SW480 (cell line): ENCODE data around the gene IER2.

ENCODE experiments used
- DNase-seq: peaks from one replicate; pipeline ENCODE4 v3.0.0-alpha.2; 2016; ENCODE audit warnings: low spot score

IER2 gene, protein sequence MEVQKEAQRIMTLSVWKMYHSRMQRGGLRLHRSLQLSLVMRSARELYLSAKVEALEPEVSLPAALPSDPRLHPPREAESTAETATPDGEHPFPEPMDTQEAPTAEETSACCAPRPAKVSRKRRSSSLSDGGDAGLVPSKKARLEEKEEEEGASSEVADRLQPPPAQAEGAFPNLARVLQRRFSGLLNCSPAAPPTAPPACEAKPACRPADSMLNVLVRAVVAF

DNA sequence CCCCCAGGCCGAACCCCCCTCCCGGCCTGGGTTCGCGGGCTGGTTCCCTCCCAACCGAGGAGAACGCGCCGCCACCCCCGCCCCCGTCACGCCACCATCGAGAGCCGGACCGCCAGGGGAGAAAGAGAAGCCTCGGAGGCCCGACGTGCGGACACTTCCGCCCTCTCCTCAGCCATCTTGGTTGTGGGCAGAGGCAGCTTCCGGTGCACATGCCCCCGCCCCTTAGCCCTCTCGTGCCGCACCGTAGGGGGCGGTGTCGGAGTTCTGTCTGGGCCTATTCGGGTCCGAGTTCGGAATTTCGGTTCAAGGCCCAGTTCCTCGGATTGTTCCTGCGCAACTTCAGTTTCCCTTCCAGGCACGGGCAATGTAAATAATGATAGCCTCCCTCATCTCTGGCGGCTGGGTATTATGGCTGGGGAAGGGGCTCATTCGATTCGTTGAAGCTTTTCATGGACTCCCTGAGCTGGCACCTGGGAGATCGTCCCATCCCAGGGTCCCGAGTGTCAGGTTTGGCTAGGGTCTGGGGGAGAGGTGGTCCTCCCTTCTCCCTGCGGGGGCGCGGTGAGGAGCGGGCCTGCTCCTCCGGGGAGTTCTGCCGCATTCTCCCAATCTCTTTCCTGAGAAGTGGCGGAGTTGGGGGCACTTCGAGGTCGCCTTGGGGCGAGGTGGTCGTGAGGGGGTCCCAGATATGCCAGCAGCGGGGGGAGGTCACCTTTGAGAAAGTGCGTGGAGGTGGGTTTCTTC, at the start of gene IER2, which contains the start of gene STX10:
Gene IER2, plus strand, starts transcription at position 225 of the 744 bp plus-strand sequence. CDS start 2,776 bp downstream, outside the sequence.
Gene STX10, minus strand, starts transcription at position 189 of the 744 bp plus-strand sequence. CDS start 202 bp downstream, outside the sequence.
- peak; percentile 96 for DNase-seq

DNA sequence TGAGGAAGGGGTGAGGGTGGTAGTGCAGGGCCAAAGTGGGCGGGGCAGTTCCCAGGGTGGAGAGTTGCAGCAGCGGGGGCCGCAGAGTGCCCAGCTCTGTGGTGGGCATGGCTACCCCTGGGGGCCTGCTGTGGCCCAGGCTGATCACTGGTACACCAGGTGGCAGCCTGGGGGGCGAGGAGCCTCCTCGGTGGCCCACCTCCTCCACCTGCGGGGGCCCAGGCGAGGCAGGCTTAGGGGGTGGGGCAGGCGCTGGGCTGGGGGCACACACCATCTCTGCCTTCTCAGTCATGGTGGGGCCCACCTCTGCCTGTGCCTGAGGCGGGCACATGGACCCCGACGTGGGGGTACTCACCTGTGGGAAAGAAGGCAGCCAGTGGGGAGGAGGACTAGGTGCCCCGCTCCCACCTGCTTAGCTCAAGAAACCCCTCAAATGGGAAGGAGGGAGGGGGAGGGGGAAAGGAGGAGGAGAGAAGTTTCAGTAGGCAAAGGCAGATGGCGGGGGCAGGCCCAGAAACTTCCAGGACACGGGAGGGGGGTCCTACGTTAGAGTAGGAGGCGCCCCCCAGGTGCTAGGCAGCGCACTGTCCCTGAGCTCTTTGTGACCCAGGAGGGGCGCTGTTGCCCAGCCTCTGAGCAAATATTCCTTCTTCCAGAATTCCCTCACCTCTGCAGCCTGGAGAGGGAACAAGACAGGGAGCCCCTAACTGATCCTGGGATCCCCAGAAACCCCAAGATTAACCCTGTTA, 49.2 kb upstream of the IER2 start:
- DNase-seq: no peak

DNA sequence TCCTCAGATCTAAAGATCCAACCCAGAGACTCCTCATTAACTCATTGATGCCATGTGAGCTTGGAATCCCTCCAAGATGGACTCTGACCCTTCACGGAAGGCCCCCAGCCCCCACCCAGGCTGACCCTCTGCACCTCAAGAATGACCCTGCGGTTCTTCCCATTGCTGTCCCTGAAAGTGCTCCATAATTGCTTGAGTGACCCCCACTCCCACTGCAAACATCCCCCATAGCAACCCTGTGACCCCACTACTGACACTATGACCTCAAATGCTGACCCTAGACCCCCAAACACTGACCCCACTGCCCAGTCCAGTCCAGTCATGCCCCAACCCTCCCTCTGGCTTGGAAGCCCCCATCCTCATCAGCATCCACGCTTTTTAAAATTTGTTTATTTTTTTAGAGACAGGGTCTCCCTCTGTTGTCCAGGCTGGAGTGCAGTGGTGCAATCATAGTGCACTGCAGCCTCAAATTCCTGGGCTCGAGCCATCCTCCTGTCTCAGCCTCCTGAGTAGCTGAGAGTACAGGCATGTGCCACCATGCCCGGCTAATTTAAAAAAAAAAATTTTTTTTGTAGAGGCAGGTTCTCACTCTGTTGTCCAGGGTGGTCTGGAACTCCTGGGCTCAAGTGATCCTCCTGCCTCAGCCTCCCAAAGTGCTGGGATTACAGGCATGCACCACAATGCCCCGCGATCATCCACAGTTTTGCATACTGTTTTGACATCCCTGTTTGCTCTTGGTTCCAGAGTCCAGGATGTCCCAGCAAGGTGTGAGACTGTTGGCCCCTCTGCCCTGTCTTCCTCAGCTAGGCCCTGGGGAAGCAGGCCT, 48.4 kb upstream of the IER2 start:
- DNase-seq: no peak

DNA sequence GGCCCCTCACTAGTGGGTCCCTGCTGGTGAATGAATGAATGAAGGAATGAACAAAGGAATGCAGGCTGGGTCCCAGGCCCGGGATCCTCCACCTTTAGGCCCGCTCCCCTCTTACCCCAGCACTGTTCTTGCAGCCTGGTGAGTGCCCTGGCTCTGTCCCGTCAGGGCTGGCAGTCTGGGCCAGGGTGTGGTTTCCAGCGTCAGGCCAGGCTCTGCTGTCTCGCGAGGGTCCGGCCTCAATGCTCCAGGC, 47.9 kb upstream of the IER2 start:
- DNase-seq: no peak

DNA sequence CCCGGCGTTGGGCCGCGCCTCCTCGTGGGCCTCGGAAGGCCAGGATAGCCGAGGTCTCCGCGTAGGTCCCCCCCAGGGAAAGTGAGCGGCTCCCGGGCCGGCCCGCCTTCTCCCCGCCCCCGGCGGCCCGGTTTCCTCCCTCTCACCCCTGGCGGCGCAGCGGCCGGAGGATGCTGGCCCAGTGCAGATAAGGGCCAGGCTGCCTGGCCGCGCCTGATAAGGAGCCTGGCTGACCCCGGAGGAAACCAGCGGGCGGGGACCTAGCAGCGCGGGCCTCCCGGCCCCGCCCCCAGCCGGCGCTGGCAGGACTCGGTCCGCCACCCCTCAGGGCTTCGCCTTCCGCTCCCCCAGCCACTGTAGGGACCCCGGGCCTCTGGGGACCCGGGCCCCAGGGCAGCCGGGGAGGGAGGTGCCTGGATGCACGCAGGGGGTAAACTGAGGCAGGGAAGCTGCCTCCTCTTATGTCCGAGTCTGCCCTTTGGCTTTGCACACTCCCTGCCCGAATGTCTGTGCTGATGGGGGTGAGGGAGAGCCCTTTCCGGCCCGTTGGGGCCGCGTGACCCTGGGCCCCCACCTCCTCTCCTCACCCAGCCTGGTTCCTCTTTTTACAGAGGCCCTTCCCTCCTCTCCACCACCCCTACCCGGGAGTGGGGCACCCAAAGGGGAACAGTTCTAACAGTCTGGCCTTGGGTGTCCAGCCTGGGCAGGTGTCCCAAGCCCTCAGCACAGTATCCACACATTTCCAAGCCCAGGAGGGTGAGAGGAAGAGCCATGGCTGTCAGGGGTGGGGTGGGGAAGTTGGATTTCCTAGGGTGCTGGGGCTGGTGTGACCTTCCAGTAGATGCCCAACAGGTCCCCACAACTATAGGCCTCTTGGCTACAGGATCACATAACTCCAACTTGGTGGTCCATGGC, 47.3 kb upstream of the IER2 start, which contains the start of gene LYL1:
Gene LYL1, minus strand, starts transcription at position 193 of the 915 bp plus-strand sequence. CDS start 1,687 bp downstream, outside the sequence.
- peak; percentile 34 for DNase-seq

DNA sequence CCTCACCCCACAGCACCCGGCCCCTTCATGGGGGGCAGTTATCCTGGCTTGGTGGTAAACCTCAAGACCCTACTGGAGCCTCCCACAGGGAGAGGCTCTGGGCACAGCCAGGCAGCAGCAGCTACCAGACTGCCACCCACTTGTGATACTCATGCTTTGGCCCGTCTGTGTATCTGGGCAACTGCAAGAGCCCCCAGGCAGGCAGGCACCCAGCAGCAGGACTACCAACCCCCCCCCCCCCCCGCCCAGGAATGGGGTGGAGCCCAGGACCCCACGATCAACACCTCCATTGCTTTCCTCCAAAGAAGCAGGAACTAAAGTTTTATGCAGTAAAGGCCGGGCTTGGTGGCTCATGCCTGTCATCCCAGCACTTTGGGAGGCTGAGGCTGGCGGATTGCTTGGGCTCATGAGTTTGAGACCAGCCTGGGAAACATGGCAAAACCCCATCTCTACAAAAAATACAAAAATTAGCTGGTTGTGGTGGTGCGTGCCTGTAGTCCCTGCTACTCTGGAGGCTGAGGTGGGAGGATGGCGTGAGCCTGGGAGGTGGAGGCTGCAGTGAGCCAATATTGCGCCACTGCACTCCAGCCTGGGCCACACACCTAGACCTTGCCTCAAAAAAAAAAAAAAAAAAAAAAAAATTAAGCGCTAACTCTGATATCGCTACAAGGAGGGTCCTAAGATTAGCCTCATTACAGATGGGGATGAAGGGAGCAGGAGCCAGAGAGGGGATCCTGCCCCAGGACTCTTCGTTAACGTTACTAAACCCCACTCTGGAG, 46.4 kb upstream of the IER2 start:
- DNase-seq: no peak

DNA sequence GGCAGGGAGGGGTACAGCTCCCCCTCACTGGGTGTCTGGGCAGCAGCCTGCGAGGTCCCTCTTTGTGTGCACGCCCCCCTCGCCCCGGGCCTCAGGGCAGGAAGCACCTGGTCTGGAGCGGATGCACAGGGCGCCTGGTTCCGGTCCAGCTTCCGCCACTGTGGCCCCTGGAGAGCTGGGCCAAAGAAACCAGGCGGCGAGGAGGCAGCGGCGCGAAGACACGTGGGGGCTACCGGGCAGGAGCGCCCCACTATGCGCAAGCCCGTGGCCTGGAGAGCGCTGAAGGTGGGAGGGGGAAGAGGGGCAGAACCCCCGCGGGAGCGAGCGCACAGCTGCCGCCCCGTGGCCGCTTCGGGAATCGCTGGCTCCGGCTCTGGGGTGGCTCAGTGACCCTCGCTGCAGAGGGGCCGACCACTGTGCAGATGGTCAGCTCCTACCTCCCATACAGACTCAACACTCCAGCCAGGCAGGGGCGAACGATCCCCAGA, 45.8 kb upstream of the IER2 start:
- DNase-seq: no peak

DNA sequence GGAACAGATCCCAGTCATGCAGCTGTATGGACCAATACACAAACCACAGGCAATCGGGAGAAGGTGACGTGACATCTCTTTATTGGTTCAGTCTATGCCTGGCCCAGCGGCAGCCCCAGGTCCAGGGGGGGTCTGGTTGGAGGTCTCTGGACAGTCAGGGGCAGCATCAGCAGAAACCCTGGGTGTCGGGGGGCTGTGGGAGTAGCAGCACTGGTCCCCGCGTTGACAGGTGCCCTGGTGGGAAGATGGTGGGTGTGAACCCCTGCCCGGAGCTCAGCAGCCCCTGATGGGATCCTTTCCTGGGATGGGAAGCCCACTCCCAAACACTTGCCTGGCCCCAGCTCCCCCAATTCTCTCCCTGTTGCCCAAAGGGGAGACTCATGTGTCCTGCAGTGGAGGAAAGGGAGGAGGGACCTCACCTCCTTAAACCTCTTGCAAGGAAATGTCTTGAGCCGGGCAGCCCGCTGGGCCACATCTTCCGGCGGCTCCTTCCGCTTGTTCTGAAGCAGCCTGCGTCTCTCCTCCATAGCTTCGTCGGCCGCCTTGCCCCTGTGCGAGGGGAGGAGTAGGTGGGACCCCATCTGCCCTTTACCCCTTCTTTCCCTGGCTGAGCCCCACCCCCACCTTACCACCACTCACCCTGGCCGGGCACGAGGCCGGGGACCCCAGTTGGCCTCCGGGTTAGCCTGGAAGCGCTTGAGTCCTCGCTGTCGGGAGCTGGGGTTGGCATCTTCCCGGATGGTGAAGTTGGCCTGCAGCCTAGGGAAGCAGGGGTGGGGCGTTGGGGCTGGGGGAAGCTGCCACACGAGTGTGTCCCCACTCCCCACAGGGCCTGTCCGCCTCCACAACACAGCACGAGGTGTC, 45.1 kb upstream of the IER2 start:
- DNase-seq: no peak

DNA sequence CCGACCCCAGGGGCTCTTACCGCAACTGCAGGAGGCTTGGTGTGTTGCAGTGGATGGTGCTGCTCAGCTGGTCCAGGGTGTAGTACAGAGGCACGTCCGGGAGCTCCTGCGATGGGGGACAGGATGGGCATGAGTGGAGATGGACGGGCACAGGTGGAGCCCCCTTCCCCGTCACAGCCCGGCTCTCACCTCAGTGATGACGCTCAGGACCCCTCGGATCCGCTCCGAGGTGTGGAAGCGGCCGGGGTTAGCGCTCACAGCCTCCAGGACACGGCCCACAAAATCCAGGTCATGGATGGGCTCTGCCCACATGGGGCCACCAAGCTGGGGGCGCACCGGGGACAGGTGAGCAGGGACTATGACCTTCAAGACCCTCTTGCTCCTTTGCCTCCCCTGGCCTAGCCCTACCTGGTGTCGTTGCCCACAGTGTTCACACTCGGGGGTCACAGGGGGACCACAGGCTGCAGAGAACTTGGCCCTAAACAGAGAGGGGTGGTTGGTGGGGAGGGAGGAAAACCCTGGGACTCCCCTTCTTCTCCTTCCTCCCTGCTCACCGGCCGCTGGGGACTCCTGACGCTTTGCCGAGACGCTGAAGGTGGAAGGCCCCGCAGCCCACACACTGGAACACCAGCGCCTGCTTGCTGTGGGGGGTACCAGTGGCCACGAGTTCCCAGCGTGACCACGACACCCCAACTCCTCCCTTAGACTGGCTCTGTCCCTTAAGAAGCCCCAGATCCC, 40.7 kb upstream of the IER2 start:
- DNase-seq: no peak

DNA sequence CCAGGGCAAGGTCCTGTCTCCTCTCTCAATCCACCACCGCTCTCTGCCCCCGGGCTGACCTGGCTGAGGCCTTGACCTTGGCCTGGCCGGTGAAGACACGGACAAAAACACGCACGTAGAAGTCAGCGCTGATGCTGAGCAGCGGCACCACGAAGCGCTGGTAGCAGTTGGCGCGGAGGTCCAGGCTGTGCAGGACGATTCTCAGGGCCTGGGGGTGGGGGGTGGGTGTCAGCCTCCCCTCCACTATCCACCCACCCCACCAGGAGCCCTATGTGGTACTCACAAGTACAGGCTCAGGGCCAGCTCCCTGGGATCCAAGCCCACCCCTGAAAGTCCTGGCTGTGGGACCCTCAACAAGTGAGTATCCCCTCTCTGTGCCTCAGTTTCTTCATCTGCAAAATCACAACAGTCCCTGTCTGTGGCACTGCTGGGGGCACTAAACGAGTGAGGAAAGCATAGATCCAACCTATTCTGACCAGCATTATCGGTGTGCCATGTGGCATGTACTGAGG, 40.1 kb upstream of the IER2 start:
- DNase-seq: no peak

DNA sequence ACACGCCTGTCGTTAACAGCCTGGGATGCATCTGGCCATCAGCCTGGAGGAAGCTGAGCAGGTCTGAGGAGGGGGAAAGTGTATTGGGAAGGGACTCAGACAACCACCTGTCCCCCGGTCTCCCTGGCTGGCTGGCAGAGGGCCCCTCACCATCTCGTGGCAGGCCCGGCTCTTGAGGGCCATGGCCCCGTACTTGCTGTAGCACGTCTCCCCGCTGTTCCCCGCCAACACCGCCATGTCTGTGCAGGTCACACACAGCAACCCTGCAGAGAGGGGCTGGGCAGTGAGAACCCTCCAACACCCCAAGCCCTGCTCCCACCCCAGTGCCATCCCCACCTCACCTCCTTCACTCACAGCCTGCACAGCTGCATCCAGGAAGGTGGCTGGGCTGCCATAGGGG, 37.7 kb upstream of the IER2 start:
- no peak for DNase-seq

DNA sequence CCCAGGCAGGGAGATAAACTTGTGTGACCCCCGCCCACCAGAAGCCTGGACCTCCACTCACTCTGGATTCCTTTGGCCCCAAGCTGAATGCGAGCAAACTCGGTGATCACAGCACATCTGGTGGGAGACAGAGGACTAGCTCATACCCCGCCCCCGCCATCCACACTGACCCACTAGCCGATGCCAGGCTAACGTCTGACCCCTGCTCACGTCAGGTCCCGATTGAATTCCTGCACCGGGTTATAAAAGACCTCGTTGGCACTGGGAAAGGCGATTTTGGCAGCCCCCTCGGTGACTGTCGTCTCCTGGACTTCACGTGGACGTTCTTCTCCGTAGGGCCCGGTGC, 34.3 kb upstream of the IER2 start:
- no peak for DNase-seq

DNA sequence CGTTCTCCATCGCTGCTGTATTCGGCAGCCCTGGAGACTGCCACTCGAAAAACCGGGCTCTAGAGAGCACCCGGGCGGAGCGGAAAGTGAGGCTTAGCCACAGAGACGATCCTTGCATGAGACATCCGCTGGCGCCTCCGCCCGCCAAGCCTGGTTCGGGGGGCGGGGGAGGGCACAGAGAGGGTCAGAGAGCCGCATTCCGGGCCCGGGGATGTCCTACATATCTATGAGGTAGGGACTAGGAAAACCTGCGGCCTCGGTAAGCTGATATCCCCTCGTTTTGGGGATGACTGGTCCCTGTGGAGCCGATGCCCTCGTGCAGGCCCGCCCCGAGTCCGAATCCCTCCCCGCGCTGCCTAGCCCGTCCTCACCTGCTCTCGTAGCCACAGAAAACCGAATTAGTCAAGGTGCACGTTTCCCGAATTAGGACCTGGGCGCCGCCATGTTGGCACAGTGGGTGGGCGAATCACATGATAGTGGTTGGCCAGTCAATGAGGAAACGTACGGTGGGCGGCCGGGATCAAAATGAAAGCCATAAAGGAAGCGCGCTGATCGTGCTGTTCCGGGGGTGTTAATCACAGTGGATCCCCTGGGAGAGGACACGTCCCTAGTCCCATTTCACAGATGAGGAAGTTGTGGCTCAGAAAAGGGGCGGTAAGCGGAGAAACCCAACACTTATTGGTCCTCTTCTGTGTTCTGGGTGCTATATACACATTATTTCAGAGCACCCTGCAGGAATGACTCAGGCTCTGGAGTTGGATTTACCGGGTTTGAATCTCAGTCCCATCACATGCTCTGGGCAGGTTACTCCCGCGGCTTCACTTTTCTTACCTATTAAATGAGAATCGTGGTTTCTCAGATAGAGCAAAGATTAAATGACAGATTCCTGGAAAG, 33.7 kb upstream of the IER2 start, which contains the start of gene TRMT1:
Gene TRMT1, minus strand, starts transcription at position 459 of the 894 bp plus-strand sequence. Its CDS starts 341 bp downstream, at position 118.
- DNase-seq: peak; percentile 95

DNA sequence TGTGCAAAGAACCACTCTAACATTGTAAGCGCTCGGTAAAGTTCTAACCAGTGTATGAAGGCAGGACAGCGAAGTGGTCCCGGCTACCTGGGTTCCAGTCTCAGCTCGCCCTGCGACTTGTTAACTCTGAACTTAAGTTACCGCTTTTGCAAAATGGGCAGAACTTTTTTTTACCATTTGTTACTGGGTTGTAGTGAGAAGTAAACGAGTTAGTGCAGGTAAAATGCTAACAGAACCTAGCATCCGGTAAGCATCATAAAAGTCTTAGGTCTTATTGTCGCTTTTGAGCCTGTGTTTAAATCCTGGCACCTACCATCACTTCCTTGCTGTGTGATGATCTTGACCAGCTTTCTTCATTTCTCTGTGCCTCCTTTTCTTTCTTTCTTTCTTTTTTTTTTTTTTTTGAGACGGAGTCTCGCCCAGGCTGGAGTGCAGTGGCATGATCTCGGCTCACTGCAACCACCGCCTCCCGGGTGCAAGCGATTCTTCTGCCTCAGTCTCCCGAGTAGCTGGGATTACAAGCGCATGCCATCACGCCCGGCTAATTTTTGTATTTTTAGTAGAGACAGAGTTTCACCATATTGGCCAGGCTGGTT, 32.9 kb upstream of the IER2 start:
- DNase-seq: no peak

DNA sequence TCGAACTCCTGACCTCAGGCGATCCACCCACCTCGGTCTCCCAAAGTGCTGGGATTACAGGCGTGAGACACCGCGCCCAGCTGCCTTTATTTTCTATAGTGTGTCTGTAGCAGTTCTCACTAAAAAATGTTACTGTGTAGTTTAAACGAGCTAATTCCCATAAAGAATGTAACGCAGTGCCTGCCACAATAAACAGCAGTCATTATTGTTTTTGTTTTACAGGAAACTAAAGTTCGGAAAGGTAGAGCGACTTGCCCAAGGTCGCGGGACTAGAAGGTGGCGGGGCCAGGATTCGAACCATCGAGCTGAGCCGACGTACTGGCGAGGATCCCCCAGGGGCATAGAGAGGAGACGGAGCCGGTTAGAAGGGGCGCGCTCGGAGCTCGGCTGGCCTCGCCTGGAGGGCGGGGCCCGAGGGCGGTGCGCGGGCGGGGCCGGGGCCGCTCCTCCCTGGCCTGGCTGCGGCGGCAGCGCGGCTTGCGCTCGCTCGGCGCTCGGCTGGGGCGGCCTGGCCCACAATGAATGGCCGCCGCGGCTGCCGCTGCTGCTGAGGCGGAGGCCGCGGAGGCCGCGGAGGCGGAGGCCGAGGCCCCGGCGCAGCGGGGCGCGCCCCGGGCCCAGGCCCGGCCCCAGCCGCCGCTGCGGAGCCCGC, 32.3 kb upstream of the IER2 start, which contains the start of gene NACC1:
Gene NACC1, plus strand, starts transcription at position 493 of the 652 bp plus-strand sequence. CDS start 16,944 bp downstream, outside the sequence.
- DNase-seq: peak; percentile 94
